Naive thymus-derived CD8-positive, alpha-beta T cell (primary cell): ENCODE results near the gene SMNDC1. TPM values are rescaled to one million over a fixed set of nuclear protein-coding genes. Genes with fewer than 3 reads are reported as not detected.

Source experiments
- ATAC-seq, 2 donors: fragments of 150-1000 bp; cut with Tn5 transposase in 1 of 2; sonication (Bioruptor Pico), chemical (Tn5 transposase) in 1 of 2; 1 replicate in 1 of 2; 2 replicates in 1 of 2; pipeline ENCODE4 v1.10.0; 2021; ENCODE audit warnings: mild to moderate bottlenecking in 2 of 2, moderate library complexity in 2 of 2
- POLR2A ChIA-PET: fragments of 350-600 bp; sonication (Branson Sonifier 250); formaldehyde crosslinking; loops from one replicate; lab custom pipeline; 2021; ENCODE audit warnings: antibody characterized with exemption; lab: Charles Lee
- DNase-seq, 10 donors: peaks; one replicate each; pipeline versions ENCODE4 v3.0.0 to v3.0.0-alpha.2; 2020 to 2022
- H3K27ac Mint-ChIP-seq, 10 donors: one replicate each; pipeline ENCODE4 v1.8.0; 2020 to 2022; ENCODE audit warnings: mild to moderate bottlenecking in 10 of 10, mixed read lengths in 10 of 10, moderate library complexity in 4 of 10, inconsistent platforms in 1 of 10
- H3K27me3 Mint-ChIP-seq, 5 donors: one replicate each; pipeline ENCODE4 v1.8.0; 2021 to 2022; ENCODE audit warnings: mixed read lengths in 5 of 5
- H3K36me3 Mint-ChIP-seq, 3 donors: one replicate each; pipeline ENCODE4 v1.8.0; 2020 to 2022; ENCODE audit warnings: mixed read lengths in 3 of 3, mild to moderate bottlenecking in 2 of 3, inconsistent platforms in 1 of 3
- H3K4me1 Mint-ChIP-seq, 4 donors: one replicate each; pipeline ENCODE4 v1.8.0; 2021 to 2022; ENCODE audit warnings: mixed read lengths in 4 of 4
- H3K4me3 Mint-ChIP-seq, 10 donors: one replicate each; pipeline ENCODE4 v1.8.0; 2020 to 2022; ENCODE audit warnings: mild to moderate bottlenecking in 10 of 10, mixed read lengths in 10 of 10, moderate library complexity in 6 of 10, inconsistent platforms in 1 of 10
- H3K9me3 Mint-ChIP-seq, 9 donors: one replicate each; pipeline ENCODE4 v1.8.0; 2020 to 2022; ENCODE audit warnings: mixed read lengths in 9 of 9, mild to moderate bottlenecking in 3 of 9, inconsistent platforms in 1 of 9, moderate library complexity in 1 of 9
- polyA plus RNA-seq, 3 donors: library from polyadenylated mRNA; unstranded; fragments of 300-500 nt; fragmentation: Illumina TruSeq; gene quantifications; one replicate each; pipeline ENCODE4 v1.2.3, GENCODE V29; 2021
- total RNA-seq, 8 experiments: library from RNA in 2 of 8; stranded (reverse) in 2 of 8; gene quantifications; one replicate each; pipeline ENCODE4 v1.2.3 and lab custom pipeline; 2021 to 2026

SMNDC1 gene
- total and polyA plus RNA-seq, 5 experiments from 2014 or later: 13.0 to 39.5 (median 14.5) TPM

DNA sequence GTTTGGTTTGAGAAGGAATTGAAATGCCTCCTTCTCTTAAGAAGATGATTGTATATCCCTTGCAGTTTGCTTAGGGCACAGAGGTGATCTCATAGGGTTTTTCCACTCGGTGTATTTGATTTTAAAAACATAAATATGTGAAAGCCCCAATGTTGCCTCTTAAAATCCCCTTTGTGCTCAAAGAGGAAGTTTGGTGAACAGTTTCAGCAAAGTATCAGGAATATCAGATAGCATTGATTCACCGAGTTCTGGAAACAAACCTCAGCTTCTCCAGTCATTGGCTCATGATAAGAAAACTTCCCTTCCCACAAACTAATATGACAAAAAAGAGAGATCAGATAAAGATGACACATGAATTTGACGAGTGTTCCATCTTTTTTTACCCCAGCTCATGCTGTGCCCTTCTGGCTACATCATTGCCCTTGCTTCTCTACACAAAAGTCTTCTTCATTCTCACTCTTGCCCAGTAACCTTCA, 20.1 kb upstream of the SMNDC1 start:
- Mint-ChIP-seq H3K36me3 (peaks cover 0 to 20% (median 7%) of the 10 kb centered on the region in 3 donors), H3K4me1 (peaks cover 0 to 14% (median 0%) of the 10 kb centered on the region in 4 donors), H3K9me3 (peaks cover 5 to 35% (median 15%) of the 10 kb centered on the region in 9 donors), H3K4me3 (no peak overlapping the region), H3K27ac (peak overlapping the region in 2 of 10 donors; percentile 39 to 56), H3K27me3 (peaks cover 0 to 6% (median 3%) of the 10 kb centered on the region in 5 donors)
- POLR2A ChIA-PET: no interaction called here
- DNase-seq (no peak), ATAC-seq (peak in 1 of 2 donors; percentile 25)

DNA sequence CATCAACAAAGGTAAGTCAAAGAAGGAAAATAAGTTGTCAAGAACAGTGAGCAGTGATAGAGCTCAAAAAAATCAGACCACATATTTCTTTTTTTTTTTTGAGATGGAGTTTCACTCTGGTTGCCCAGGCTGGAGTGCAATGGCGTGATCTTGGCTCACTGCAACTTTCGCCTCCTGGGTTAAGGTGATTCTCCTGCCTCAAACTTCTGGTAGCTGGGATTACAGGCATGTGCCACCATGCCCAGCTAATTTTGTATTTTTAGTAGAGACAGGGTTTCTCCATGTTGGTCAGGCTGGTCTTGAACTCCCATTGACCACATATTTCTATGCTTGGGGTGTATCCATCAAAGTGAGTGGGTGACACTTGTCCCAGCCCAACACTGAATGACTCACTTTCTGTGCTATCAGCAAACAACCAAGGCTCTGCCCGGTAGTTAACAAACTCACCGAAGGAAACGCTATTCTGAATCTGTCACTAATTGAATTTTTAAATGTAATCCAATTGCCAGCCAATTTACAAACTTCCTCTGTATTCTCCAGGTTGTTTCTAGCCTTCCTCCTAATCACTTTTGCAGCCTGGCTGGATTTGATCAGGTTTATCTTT, 19.6 kb upstream of the SMNDC1 start:
- H3K27ac Mint-ChIP-seq: peak overlapping the region in 2 of 10 donors; percentile 39 to 56

DNA sequence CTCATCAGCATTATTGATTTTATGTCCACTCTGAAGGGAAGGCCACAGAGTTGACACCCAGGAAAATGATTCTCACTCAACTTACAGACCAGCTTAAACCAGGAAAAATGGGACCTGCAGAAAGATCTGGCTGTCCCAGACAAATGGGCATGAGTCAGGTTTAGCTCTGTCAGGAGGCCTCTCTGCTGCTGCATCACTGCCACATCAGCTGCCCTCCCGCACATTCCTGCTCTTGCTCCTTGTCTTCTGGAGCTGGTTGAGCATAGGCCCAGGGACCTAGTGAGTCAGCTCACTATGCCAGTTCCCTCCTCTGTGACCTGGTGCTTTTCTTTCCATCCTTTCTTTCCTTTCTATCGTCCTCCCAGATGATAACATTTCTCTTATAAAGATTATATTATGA, 18.8 kb upstream of the SMNDC1 start:
- ATAC-seq (no peak), DNase-seq (no peak)
- Mint-ChIP-seq H3K27me3 (peaks cover 0 to 14% (median 4%) of the 10 kb centered on the region in 5 donors), H3K4me1 (peaks cover 0 to 14% (median 0%) of the 10 kb centered on the region in 4 donors), H3K9me3 (peaks cover 0 to 33% (median 9%) of the 10 kb centered on the region in 9 donors), H3K4me3 (no peak overlapping the region), H3K36me3 (peaks cover 0 to 16% (median 3%) of the 10 kb centered on the region in 3 donors), H3K27ac (no peak overlapping the region)
- POLR2A ChIA-PET: no interaction called here

More for the DNA sequence above, 19.6 kb upstream of the SMNDC1 start:
- peaks cover 0 to 14% (median 0%) of the 10 kb centered on the region in 4 donors for H3K4me1 Mint-ChIP-seq
- DNase-seq: no peak
- peaks cover 0 to 20% (median 6%) of the 10 kb centered on the region in 3 donors for H3K36me3 Mint-ChIP-seq
- ATAC-seq: no peak
- H3K4me3 Mint-ChIP-seq: no peak overlapping the region
- peaks cover 0 to 9% (median 3%) of the 10 kb centered on the region in 5 donors for H3K27me3 Mint-ChIP-seq
- POLR2A ChIA-PET: no interaction called here
- peaks cover under 1 to 35% (median 11%) of the 10 kb centered on the region in 9 donors for H3K9me3 Mint-ChIP-seq

DNA sequence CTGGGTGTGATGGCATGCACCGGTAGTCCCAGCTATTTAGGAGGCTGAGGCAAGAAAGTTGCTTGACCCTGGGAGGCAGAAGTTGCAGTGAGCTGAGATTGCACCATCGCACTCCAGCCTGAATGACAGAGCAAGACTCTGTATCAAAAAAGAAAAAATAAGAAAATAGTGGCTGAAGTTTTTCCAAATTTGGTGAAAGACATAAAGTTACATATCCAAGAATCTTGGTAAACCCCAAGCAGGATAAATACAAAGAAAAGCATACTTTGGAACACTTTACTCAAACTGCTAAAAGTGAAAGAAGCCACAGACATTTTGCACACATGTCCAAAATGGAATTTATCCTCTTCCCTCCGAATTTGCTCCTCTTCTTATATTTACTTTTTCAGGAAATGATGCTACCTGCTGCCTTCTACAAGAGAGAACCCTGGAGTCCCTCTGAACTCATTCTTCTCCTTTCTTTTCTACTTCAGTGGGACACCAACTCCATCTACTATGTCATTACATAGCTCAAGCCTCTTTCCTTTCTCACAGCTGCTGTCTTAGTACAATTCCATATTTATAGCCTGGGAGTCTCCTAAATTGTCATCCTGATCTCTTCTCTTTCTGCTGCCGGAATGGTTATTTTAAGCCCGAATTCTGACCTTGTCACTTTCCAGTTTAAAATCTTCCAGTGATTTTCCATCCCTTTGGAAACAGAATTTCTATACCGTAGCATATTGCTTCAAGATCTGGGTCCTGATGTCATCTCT, 17.3 kb upstream of the SMNDC1 start:
- H3K9me3 Mint-ChIP-seq: peaks cover 0 to 33% (median 9%) of the 10 kb centered on the region in 9 donors
- H3K36me3 Mint-ChIP-seq: peaks cover 0 to 15% (median 3%) of the 10 kb centered on the region in 3 donors
- DNase-seq (no peak), ATAC-seq (no peak)
- POLR2A ChIA-PET: no interaction called here
- H3K4me1 Mint-ChIP-seq: peaks cover 0 to 14% (median 0%) of the 10 kb centered on the region in 4 donors
- H3K27me3 Mint-ChIP-seq: peaks cover 0 to 11% (median 4%) of the 10 kb centered on the region in 5 donors
- H3K27ac Mint-ChIP-seq: no peak overlapping the region
- H3K4me3 Mint-ChIP-seq: no peak overlapping the region

DNA sequence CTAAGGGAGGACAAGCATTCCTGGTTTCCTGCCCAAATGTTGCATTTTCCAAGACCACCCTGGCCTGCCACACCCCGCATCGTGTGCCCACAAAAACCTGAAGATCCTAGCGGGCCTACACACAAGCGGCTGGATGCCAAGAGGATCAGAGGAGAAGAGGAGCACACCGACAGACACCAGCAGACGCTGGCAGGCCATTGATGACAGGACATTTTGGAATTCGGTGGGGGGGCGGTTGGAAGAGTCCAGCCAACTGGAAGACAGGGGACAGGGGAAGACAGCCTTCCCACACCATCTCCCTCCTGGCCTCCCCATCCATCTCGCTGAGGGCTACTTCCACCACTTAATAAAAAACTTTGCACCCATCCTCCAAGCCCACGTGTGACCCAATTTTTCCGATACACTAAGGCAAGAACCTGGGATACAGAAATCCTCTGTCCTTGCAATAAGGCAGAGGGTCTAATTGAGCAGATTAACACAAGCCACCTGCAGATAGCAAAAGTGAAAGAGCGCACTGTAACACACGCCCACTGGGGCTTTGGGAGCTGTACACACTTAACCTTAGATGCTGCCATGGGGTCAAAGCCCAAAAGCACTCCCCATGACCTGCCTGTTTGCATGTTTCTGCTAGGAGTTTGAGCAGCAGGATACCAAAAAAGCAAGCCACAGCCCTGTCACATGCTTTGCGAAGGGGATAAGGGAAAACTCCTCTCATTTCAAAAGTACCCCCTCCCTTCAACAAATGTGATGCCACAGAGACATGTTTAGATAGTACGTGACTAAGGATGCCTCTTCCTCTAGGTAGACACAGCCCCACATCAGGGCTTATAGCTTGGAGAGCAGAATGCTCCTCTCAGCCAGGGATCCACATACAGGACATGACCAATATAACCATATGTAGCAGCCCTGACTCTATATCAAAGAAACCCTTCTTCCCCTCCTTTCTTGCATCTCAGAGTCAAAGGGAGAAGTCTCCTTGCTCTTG, 13.4 kb upstream of the SMNDC1 start:
- peaks cover 0 to 33% (median 9%) of the 10 kb centered on the region in 9 donors for H3K9me3 Mint-ChIP-seq
- peak overlapping the region in 1 of 10 donors; percentile 20 for H3K27ac Mint-ChIP-seq
- no peaks in the 10 kb centered on the region for H3K4me1 Mint-ChIP-seq
- no peak for DNase-seq
- peaks cover 0 to 13% (median 8%) of the 10 kb centered on the region in 5 donors for H3K27me3 Mint-ChIP-seq
- H3K4me3 Mint-ChIP-seq: no peak overlapping the region
- no peak for ATAC-seq
- H3K36me3 Mint-ChIP-seq: peaks cover 0 to 15% (median 3%) of the 10 kb centered on the region in 3 donors
- POLR2A ChIA-PET: no interaction called here

DNA sequence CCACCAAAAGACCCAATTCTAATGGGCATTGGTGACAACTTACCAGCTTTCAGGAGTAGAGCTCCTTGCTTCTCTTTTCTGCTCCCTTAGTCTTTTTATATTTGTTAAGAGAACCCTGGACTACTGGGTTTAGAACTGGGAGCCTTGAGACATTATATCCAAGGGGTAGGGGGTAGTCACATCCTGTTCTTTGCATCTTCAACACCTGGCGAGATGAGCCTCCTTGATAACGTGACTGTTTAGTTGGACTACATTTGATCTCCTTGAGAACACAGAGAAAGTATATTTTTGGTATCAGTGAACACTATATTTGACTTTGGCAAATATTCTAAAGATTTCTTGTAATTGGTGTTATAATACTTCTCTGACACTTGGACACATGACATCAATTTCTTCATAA, 9.0 kb upstream of the SMNDC1 start:
- ATAC-seq: no peak

DNA sequence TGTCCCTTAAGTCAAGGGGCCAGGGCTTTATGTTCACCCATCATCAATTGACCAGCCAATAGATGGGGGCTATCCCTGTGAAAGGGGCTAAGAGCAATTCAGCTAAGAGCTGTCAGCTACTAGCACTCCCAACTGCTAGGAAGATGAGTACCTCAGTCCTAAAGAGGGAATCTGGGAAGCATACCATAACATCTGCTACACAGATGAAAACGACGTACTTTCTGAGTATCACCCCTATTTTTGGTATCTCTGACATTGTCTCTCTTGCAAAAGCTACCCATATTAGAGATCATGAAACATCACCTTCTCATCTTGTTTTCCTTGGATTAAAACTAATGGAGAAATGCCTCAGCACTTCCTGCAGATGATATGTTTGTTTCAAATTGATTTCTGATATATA, 7.5 kb upstream of the SMNDC1 start:
- ATAC-seq (no peak), DNase-seq (no peak)
- POLR2A ChIA-PET: no interaction called here
- Mint-ChIP-seq H3K4me1 (peaks cover 0 to 8% (median 1%) of the 10 kb centered on the region in 4 donors), H3K27me3 (peaks cover 0 to 9% (median 7%) of the 10 kb centered on the region in 5 donors), H3K36me3 (no peaks in the 10 kb centered on the region), H3K9me3 (no peaks in the 10 kb centered on the region), H3K27ac (no peak overlapping the region), H3K4me3 (no peak overlapping the region)

More for the DNA sequence above, 9.0 kb upstream of the SMNDC1 start:
- Mint-ChIP-seq H3K9me3 (no peaks in the 10 kb centered on the region), H3K4me1 (peaks cover 0 to 8% (median 1%) of the 10 kb centered on the region in 4 donors), H3K4me3 (no peak overlapping the region), H3K27ac (peak overlapping the region in 1 of 10 donors; percentile 46), H3K36me3 (no peaks in the 10 kb centered on the region), H3K27me3 (peaks cover 0 to 12% (median 7%) of the 10 kb centered on the region in 5 donors)
- POLR2A ChIA-PET: interaction anchor here (1.0 kb wide), 1 partner anchor 9 kb away, joined by 5 read pairs; the partner anchor contains the start of gene SMNDC1
- DNase-seq: no peak

DNA sequence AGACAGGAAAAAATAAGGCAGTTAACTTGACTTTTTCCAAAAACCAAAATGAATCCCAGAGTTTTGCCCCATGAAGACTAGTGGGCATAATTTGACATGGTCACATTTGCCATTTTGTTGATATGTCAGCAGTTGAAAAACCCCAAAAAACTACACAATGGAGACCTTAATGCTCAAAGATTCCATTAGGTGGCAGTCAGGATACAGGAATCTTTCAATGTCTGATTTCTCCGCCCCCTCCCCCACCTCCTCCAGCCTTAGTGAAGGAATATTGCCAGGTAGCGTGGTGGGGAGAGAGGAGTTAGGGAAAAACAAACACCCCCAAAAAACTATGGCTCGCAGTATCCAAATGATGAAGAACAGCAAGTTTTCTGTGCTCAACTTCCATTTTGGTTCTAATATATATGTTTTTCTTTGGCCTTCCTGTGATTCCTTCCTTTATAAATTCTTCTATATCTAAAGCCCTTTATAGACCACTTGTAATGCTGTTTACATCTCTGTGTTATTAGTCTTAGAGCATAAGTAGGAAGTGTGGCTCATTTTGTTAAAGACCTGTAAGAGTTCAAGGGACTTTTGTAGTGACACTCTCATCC, 6.7 kb upstream of the SMNDC1 start:
- Mint-ChIP-seq H3K36me3 (no peaks in the 10 kb centered on the region), H3K4me1 (peaks cover 0 to 8% (median 1%) of the 10 kb centered on the region in 4 donors), H3K9me3 (no peaks in the 10 kb centered on the region), H3K27ac (no peak overlapping the region), H3K4me3 (no peak overlapping the region), H3K27me3 (peaks cover 0 to 9% (median 7%) of the 10 kb centered on the region in 5 donors)
- ATAC-seq (peak in 1 of 2 donors; percentile 54), DNase-seq (peak in 3 of 10 donors; percentile 15 to 23 (median 19))
- POLR2A ChIA-PET: no interaction called here

DNA sequence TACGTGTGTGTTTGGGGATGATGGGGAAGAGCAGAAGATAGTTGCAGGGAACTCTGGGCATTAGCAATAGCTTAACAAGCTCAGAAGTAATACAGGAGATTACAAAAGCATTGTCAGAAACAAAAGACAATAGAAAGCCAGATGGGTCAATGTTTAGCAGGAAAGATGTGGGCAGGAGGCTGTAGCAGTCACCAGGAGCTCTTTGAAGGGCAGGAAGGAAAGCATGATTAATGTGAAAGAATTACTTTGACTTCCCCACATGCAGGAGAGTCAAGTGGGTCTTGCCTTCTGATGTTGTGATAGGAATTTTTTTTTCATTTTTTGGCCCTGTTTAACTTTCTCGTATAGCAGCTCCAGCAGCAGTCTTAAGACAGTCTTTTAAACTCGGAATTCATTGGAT, 6.0 kb upstream of the SMNDC1 start:
- no peaks in the 10 kb centered on the region for H3K9me3 Mint-ChIP-seq
- H3K27ac Mint-ChIP-seq: no peak overlapping the region
- ATAC-seq (no peak), DNase-seq (no peak)
- no peaks in the 10 kb centered on the region for H3K36me3 Mint-ChIP-seq
- H3K4me1 Mint-ChIP-seq: peaks cover 2 to 14% (median 6%) of the 10 kb centered on the region in 4 donors
- H3K27me3 Mint-ChIP-seq: peaks cover 0 to 5% (median 4%) of the 10 kb centered on the region in 5 donors
- H3K4me3 Mint-ChIP-seq: no peak overlapping the region
- POLR2A ChIA-PET: no interaction called here

DNA sequence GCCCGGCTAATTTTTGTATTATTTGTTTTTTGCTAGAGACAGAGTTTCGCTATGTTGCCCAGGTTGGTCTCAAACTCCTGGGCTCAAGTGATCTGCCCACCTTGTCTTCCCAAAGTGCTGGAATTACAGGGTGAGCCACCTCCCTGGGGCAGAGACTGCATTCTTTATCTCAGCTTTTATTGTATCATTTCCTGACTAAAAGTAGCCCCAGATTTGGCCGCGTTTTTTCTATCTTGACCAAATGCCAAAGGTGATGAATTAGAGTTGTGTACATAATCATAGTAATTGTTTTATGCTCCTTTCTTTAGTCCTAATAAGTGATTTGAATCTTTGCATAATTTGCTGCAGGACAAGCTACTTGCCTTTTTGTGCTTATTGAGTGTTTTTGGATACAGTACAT, 3.1 kb upstream of the SMNDC1 start:
- no peak for ATAC-seq
- H3K36me3 Mint-ChIP-seq: peaks cover 0 to 8% (median 0%) of the 10 kb centered on the region in 3 donors

DNA sequence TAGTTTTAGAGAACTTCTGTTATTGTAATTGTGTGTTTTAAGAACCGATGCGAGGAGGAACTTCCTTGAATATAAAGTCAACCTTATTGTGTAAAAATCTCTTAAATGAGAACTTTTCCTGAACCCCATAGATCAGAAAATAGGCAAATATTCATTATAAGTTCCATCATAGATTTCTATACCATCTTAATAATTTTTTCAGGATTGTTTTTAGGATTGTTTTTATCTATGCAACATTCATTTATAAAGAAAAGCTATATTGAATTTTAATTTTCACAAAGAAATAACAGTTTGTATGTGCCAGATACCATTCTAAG, 1.7 kb upstream of the SMNDC1 start:
- Mint-ChIP-seq H3K9me3 (no peaks in the 10 kb centered on the region), H3K27ac (peak overlapping the region in 7 of 10 donors; percentile 54 to 100 (median 99)), H3K4me1 (peaks cover 15 to 46% (median 32%) of the 10 kb centered on the region in 4 donors), H3K36me3 (peaks cover 0 to 22% (median 3%) of the 10 kb centered on the region in 3 donors), H3K27me3 (peaks cover 0 to 4% (median 0%) of the 10 kb centered on the region in 5 donors), H3K4me3 (peak overlapping the region in 7 of 10 donors; percentile 25 to 98 (median 66))
- no peak for ATAC-seq
- POLR2A ChIA-PET: interaction anchor here (0.7 to 2.8 kb wide), 5 partner anchors 197 to 443 kb away, joined by 3 to 12 read pairs (median 6); partner anchors contain the start of genes ADD3 and SMC3
- DNase-seq: no peak

More for the DNA sequence above, 3.1 kb upstream of the SMNDC1 start:
- Mint-ChIP-seq H3K4me3 (no peak overlapping the region), H3K9me3 (no peaks in the 10 kb centered on the region), H3K27ac (no peak overlapping the region), H3K27me3 (peaks cover 0 to 4% (median under 1%) of the 10 kb centered on the region in 5 donors), H3K4me1 (peaks cover 12 to 37% (median 21%) of the 10 kb centered on the region in 4 donors)
- POLR2A ChIA-PET: no interaction called here
- no peak for DNase-seq
